IPS-15b (cell line): Measurements from ENCODE around the gene CRHR1.

Experiments used
- H3K27me3 ChIP-seq: one replicate; pipeline ENCODE4 v1.6.1; 2013; ENCODE audit warnings: low read length; ENCODE audit not compliant: control insufficient read depth, insufficient read depth
- H3K36me3 ChIP-seq: one replicate; pipeline ENCODE4 v1.6.1; 2013; ENCODE audit warnings: low read length; ENCODE audit not compliant: control insufficient read depth, insufficient read depth
- H3K4me1 ChIP-seq: one replicate; pipeline ENCODE4 v1.6.1; 2013; ENCODE audit warnings: mild to moderate bottlenecking, low read length; ENCODE audit not compliant: control insufficient read depth, insufficient read depth
- H3K4me3 ChIP-seq: one replicate; pipeline ENCODE4 v1.5.1; 2013; ENCODE audit warnings: low read depth, low read length
- H3K9ac ChIP-seq: one replicate; pipeline ENCODE4 v1.6.1; 2013; ENCODE audit warnings: low read depth, mild to moderate bottlenecking, low read length
- H3K9me3 ChIP-seq: one replicate; pipeline ENCODE4 v1.6.1; 2013; ENCODE audit warnings: mild to moderate bottlenecking, low read length; ENCODE audit not compliant: control insufficient read depth, insufficient read depth

The CRHR1 gene

DNA sequence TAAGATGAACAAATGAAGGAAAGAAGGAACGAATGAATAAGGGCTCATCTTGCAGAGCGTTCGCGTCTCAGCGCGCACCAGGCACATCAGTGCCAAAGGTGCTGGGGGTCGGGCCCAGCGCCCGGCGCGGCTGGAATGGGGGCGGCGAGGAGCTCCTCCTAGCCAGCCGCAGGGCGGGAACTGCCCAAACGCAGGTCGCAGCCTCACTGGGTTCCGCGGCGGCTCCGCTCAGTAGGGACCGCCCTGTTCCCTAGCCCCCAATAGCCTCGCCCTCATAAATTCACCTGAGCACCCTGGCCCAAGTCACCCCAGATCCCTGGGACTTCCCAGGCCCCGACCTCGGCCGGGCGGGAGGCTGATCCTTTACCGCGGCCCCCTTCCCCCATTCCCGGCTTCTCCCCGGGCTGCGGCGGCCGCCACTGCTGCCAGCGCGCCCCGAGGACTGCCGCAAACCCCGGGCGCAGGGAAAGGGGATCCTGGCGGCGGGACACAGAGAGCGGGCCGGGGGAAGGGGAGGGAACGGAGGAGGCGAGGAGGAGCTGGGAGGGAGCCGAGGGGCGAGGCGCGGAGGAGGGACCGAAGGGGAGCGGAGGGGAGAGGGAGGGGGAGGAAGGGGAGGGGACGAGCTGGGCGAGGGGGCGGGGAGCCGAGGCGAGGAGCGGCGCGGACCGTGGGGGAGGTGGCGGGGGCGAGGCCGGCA is 377 bp upstream of the CRHR1 start:
- no peaks in the 10 kb centered on the region for H3K4me1 ChIP-seq
- H3K36me3 ChIP-seq: no peaks in the 10 kb centered on the region
- H3K9me3 ChIP-seq: no peaks in the 10 kb centered on the region
- H3K27me3 ChIP-seq: peaks cover 58% of the 10 kb centered on the region
- H3K9ac ChIP-seq: no peak overlapping the region
- peak overlapping the region; percentile 79 for H3K4me3 ChIP-seq

DNA sequence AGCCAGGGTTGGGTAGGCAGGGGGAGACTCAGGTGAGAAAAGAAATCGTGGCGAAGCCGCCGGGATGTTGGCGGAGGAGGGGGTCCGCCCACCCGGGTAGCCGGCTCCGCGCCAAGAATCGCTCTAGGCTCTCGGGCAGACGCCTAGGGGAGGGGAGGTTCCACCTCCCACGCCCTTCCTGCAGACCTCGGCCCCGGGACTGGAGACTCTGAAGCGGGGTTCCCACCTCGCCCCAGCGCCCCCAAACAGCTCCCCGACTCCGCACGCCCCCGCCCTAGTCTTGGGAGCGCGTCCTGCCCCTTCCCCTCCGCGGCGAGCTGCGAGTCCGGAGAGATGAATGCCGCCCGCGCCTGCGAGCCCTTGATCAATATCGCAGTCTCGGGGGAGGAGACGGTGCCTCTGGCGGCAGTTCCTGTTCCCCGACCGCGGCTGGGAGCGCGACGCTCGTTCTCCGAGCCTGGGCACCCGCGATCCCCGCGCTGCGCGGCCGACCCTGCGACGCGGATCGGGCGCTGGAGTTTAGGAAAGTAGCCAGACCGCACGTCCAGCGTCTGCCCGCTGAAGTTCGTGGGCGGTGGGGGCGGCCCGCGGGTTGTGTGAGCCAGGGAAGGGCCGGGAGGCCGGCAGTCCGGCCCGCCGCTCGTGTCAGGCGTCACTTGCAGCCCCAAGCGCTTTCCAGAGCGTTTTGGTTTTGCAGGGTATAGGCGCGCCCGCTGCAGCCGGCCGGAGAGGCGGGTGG is 790 bp downstream of the CRHR1 start:
- Histone ChIP-seq H3K4me3 (peak overlapping the region; percentile 62), H3K4me1 (no peaks in the 10 kb centered on the region), H3K9me3 (no peaks in the 10 kb centered on the region), H3K36me3 (no peaks in the 10 kb centered on the region), H3K9ac (no peak overlapping the region), H3K27me3 (peaks cover 63% of the 10 kb centered on the region)

DNA sequence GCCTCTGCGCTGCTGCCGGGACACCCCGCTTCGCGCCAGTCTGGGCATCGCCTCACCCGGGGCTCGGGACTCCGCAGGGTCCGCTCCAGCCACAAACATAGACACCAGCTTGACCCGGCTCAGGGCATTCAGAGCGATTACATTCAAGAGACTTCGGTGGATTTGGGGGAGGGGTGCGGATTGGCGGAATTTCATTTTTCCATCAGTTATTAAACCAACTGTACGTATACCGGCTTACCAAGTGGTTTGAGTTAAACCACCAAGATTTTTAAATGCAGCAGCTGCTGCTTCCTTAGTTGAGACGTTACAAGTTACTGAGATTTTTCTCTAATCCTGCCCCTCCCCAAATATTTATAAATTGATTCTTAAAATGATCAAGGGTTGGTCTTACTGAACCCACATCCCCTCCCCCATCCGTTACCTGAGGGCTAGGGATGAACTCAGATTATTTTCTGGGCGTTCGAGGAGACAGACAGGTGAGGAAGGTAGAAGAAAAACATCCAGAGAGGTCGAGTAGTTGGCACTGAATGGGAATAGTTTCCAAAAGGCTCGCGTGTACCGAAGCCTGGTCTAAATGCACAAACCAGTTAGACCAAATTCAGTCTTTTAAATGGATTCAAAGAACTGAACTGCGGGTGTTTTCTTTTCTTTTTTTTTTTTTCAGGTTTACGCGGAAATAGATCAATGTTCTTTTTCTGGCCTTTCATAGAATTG is 1.5 kb downstream of the CRHR1 start:
- peak overlapping the region; percentile 62 for H3K4me3 ChIP-seq
- no peaks in the 10 kb centered on the region for H3K9me3 ChIP-seq
- H3K9ac ChIP-seq: no peak overlapping the region
- H3K27me3 ChIP-seq: peaks cover 65% of the 10 kb centered on the region
- H3K36me3 ChIP-seq: no peaks in the 10 kb centered on the region
- no peaks in the 10 kb centered on the region for H3K4me1 ChIP-seq

DNA sequence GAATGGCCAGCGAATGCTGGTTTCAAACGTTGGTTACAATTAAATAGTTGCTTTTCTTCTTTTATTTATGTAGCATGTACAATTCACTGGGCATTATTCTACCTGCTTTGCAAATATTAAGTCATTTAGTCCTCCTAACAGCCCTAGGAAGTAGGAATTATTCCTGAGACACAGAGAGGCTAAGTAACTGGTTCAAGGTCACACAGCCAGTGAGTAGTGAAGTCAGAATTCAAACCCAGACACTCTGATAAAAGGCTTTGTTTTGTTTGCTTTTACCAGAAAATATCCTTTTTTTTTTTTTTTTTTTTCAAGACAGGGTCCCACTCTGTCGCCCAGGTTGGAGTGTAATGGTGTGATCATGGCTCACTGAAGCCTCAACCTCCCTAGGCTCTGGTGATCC is 2.2 kb downstream of the CRHR1 start:
- no peak overlapping the region for H3K4me3 ChIP-seq
- H3K9me3 ChIP-seq: no peaks in the 10 kb centered on the region

DNA sequence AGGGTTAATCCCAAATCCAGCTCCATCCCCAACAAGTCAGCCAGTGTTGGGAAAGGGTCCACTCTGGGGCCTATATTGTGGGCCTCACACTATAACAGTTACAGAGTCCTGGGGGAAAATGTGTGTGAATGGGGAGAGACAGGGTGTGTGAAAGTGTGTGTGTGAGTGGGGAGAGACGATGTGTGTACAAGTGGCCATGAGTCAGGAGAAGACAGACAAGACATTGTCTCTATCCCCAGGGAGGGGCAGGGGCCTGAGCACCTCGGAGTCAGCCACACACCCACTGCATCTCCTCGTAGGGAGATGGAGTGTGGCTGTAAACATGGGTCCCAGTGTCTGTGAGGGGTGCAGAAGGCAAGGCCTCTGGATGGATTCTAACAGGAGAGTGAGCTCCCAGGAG is 2.9 kb downstream of the CRHR1 start:
- H3K27me3 ChIP-seq: peaks cover 55% of the 10 kb centered on the region
- H3K9ac ChIP-seq: no peak overlapping the region
- no peaks in the 10 kb centered on the region for H3K4me1 ChIP-seq
- H3K4me3 ChIP-seq: no peak overlapping the region
- no peaks in the 10 kb centered on the region for H3K9me3 ChIP-seq
- H3K36me3 ChIP-seq: no peaks in the 10 kb centered on the region

More for the DNA sequence above, 2.2 kb downstream of the CRHR1 start:
- no peak overlapping the region for H3K9ac ChIP-seq
- H3K27me3 ChIP-seq: peaks cover 61% of the 10 kb centered on the region
- no peaks in the 10 kb centered on the region for H3K4me1 ChIP-seq
- no peaks in the 10 kb centered on the region for H3K36me3 ChIP-seq

DNA sequence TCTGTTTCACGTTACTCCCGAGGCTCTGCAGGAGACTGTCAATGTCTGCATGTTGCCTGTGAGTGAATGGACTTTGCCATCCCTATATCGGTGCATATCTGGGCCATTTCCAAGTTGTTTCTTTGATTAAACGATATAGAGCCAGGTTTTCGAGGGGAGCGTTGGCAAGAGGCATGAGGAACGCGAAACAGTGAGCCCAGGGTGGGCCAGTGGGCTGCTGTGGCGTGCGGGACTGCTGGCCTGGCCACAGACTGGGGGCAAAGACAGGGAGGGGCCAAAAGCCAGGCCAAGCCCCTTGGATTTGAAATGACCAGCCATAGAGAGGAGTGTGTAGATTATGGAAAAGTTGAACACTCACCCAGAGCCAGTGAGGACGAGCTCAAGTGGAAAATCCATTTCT is 3.5 kb downstream of the CRHR1 start:
- Histone ChIP-seq H3K9ac (no peak overlapping the region), H3K9me3 (no peaks in the 10 kb centered on the region), H3K27me3 (peaks cover 49% of the 10 kb centered on the region), H3K4me1 (no peaks in the 10 kb centered on the region), H3K36me3 (no peaks in the 10 kb centered on the region), H3K4me3 (no peak overlapping the region)

DNA sequence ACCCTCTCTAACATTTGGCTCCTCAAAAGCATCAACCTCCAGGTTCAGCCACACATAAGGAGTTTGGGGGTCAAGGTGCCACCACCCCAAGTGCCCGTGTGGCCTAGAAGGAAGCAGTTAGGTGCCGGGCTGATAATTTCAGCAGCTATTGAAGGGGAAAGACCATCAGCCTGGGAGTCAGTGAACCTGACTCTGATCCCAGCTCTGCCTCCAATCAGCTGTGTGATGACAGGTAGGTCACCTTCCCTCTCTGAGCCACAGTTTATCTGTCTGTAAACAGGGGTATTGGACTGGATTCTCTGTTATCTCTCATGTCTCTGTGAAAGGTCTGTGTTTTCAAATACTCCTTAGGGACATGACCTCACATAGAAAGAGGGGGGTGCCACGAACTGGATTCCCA is 3.9 kb downstream of the CRHR1 start:
- H3K4me3 ChIP-seq: no peak overlapping the region
- peaks cover 45% of the 10 kb centered on the region for H3K27me3 ChIP-seq
- H3K9ac ChIP-seq: no peak overlapping the region
- no peaks in the 10 kb centered on the region for H3K36me3 ChIP-seq
- no peaks in the 10 kb centered on the region for H3K4me1 ChIP-seq
- H3K9me3 ChIP-seq: no peaks in the 10 kb centered on the region

DNA sequence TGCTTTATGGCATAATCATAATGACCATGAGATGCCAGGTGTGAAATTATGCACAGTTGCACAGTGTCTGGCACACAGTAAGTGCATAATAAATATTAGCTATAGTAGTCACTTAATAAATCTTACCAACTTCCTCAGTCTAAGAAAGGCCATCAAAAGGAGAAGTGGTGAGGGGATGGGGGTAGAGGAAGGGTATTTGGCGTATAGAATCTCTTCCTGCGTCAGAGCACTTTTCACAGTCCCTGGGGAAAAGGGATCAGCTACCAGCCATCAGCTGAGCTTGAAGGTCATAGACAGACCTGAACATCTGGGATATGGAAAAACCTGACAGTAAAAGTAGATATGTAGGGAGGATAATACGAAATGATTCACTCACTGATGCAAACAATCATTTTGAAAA is 5.8 kb downstream of the CRHR1 start:
- no peak overlapping the region for H3K4me3 ChIP-seq
- H3K27me3 ChIP-seq: peaks cover 39% of the 10 kb centered on the region
- H3K9me3 ChIP-seq: no peaks in the 10 kb centered on the region
- no peak overlapping the region for H3K9ac ChIP-seq
- no peaks in the 10 kb centered on the region for H3K36me3 ChIP-seq
- no peaks in the 10 kb centered on the region for H3K4me1 ChIP-seq

DNA sequence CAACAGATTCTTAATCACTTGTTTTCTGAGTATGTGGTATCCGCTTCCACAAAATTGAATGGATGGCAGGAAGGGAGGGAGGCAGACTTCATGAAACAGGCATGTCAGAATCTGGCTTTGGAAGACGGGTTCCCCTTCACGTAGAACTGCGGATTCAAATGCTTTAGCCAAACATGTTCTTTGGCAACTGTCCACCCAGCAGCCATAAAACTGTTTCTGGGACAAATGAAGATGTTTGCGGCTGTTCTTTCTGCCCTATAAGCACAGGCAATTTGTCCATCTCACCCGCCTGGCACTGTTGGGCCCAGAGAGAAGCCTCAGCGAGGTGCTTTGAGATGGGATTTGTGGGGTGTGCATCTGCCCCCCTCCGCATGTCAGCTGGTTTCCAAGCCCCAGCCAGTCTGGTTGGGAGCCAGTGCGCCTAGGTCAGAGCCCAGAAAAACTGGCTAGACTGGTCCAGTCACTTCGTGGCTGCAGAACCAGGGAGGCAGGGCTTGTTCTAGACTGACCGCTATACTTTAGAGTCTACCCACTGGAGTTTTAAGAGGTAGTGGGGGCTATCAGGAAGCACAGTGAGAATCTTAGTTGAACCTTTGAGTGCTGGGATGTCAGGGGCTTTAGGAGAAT is 6.3 kb downstream of the CRHR1 start:
- Histone ChIP-seq H3K36me3 (no peaks in the 10 kb centered on the region), H3K9me3 (no peaks in the 10 kb centered on the region), H3K4me3 (no peak overlapping the region), H3K4me1 (no peaks in the 10 kb centered on the region), H3K27me3 (peaks cover 34% of the 10 kb centered on the region), H3K9ac (no peak overlapping the region)

DNA sequence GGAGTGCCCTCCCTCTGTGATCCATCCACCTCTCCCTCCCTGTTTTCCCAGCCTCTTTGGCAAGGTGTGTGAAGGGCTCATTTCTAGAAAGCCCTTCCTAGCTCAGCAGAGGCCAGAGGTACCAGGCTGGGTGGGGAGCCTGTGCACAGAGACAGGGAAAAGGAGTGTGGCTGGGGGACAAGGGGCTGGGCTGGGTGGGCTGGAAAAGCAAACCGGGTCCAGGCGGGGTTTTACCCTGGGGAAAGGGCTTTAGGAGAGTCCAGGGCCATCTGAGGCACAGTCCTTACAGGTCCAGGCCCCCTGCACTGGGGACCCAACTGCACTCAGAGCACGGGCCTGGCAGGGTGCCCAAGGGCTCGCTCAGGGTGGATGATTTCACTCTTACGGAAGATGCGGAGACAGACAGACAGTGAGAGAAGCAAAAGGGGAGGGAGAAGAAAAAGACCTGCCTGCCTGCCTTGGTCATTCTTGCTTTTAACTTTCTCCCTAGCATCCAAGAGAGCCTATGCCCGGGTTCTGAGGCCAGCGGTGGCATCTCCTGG is 7.0 kb downstream of the CRHR1 start:
- no peaks in the 10 kb centered on the region for H3K4me1 ChIP-seq
- H3K36me3 ChIP-seq: no peaks in the 10 kb centered on the region
- no peaks in the 10 kb centered on the region for H3K9me3 ChIP-seq
- peaks cover 27% of the 10 kb centered on the region for H3K27me3 ChIP-seq
- H3K9ac ChIP-seq: no peak overlapping the region
- no peak overlapping the region for H3K4me3 ChIP-seq

DNA sequence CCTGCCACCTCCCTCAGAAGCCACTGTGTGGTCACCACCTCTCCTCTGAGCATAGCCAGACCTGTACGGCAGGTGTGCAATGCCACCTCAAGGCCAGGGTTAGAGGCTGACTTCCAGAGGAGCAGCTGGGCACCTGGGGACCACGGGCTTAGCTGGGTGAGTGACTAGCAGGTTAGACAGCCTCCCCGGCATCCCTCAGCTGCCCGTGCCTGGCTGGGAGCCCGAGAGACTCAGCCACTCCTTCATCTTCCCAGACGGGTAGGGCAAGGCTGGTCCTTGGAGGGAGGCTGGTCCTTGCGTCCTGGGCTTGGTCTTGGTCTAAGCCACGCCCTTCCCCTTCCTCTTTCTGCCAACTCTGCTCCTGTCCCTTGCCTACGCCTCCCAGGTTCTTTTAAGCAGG is 7.8 kb downstream of the CRHR1 start:
- peaks cover 20% of the 10 kb centered on the region for H3K27me3 ChIP-seq
- H3K4me3 ChIP-seq: no peak overlapping the region
- no peaks in the 10 kb centered on the region for H3K36me3 ChIP-seq
- no peak overlapping the region for H3K9ac ChIP-seq
- no peaks in the 10 kb centered on the region for H3K4me1 ChIP-seq
- H3K9me3 ChIP-seq: no peaks in the 10 kb centered on the region
